K562 (cell line): ENCODE measurements around the gene SLC1A5. TPM values are rescaled to one million over a fixed set of nuclear protein-coding genes. Genes with fewer than 3 reads are reported as not detected.

Source experiments
- ATF1 ChIP-seq, 2 experiments: fragments of 450-650 bp in 1 of 2; IDR thresholded peaks; 2 replicates each; pipeline ENCODE4 v1.6.1; 2016; ENCODE audit warnings: missing compliant biosample characterization in 1 of 2, missing genetic modification characterization in 1 of 2
- CBFA2T2 ChIP-seq: fragments of 450-650 bp; conservative IDR thresholded peaks from 2 replicates; pipeline ENCODE4 v1.6.1; 2017; ENCODE audit warnings: mild to moderate bottlenecking
- ESRRB ChIP-seq: fragments of 250-450 bp; sonication (Bioruptor Pico); IDR thresholded peaks from 2 replicates; pipeline ENCODE4 v1.5.0; 2020; ENCODE audit warnings: mild to moderate bottlenecking, moderate library complexity, borderline replicate concordance
- FOXK2 ChIP-seq, 2 experiments: fragments of 450-650 bp; IDR thresholded peaks in 1 of 2; conservative IDR thresholded peaks in 1 of 2; 2 replicates each; pipeline ENCODE4 v1.6.1; 2016; ENCODE audit warnings: low read depth in 2 of 2, mild to moderate bottlenecking in 1 of 2
- MCM5 ChIP-seq: fragments of 450-650 bp; IDR thresholded peaks from 2 replicates; pipeline ENCODE4 v1.6.1; 2016; ENCODE audit warnings: low read depth
- PREB ChIP-seq: sonication (generic); formaldehyde crosslinking; IDR thresholded peaks from 2 replicates; pipeline ENCODE4 v1.8.1; 2023; ENCODE audit warnings: mild to moderate bottlenecking, missing genetic modification reagents
- RBBP5 ChIP-seq: fragments of 200-600 bp; sonication (generic); IDR thresholded peaks from 2 replicates; pipeline ENCODE4 v1.6.1; 2012; ENCODE audit warnings: borderline replicate concordance, mild to moderate bottlenecking, low read length, control low read depth, inconsistent platforms; ENCODE audit not compliant: insufficient read depth, poor library complexity, severe bottlenecking
- ZNF23 ChIP-seq: fragments of 250-450 bp; sonication (Bioruptor Pico); IDR thresholded peaks from 2 replicates; pipeline ENCODE4 v1.4.0; 2020; ENCODE audit warnings: mild to moderate bottlenecking
- ZNF311 ChIP-seq: fragments of 250-450 bp; sonication (Bioruptor Pico); IDR thresholded peaks from 2 replicates; pipeline ENCODE4 v1.4.0; 2020; ENCODE audit warnings: mild to moderate bottlenecking, moderate library complexity
- ZNF354B ChIP-seq: fragments of 250-450 bp; sonication (Bioruptor Pico); IDR thresholded peaks from 2 replicates; pipeline ENCODE4 v1.4.0; 2020
- ZNF407 ChIP-seq: fragments of 450-650 bp; IDR thresholded peaks from 2 replicates; pipeline ENCODE4 v1.6.1; 2016; ENCODE audit warnings: low read depth
- ZSCAN29 ChIP-seq: fragments of 450-650 bp; IDR thresholded peaks from 2 replicates; pipeline ENCODE4 v1.6.1; 2017
- polyA plus RNA-seq, 8 experiments: library from polyadenylated mRNA; depleted of rRNA in 4 of 8; stranded (reverse) in 5 of 8; unstranded in 3 of 8; fragments of >200 nt; fragmentation: Nextera tagmentation in 2 of 8; fragmentation: Illumina TruSeq in 1 of 8; extraction: Ambion mirVana in 2 of 8; extraction: Trizol in 1 of 8; gene quantifications; 2 replicates each; pipeline versions ENCODE4 v1.2.1 to v1.2.3, GENCODE V29; 2011 to 2014; ENCODE audit warnings: inconsistent platforms in 1 of 8, missing spikeins in 1 of 8
- total RNA-seq, 7 experiments: library from RNA; depleted of rRNA in 6 of 7; stranded (reverse); fragments of >200 nt in 6 of 7; fragmentation: Illumina TruSeq in 2 of 7; extraction: Trizol in 2 of 7; gene quantifications; 2 replicates each; pipeline versions ENCODE4 v1.2.1 to v1.2.3, GENCODE V29; 2011 to 2021; ENCODE audit warnings: low replicate concordance in 1 of 7
- TF ChIP-seq, protein P1 (sequence below): sonication (generic); formaldehyde crosslinking; IDR thresholded peaks from 2 replicates; pipeline ENCODE4 v1.8.0; 2022; ENCODE audit warnings: mild to moderate bottlenecking, low read depth, missing genetic modification reagents
- TF ChIP-seq, protein P2 (sequence below): fragments of 450-650 bp; IDR thresholded peaks from 2 replicates; pipeline ENCODE4 v1.7.0; 2016; ENCODE audit warnings: borderline replicate concordance
- TF ChIP-seq, protein P3 (sequence below): sonication (generic); formaldehyde crosslinking; IDR thresholded peaks from 2 replicates; pipeline ENCODE4 v1.9.0; 2022; ENCODE audit warnings: mild to moderate bottlenecking, missing genetic modification reagents

The SLC1A5 gene
- total and polyA plus RNA-seq, 9 of the 15 experiments (the other 6 are each of a cell fraction or from before 2014, with no cell fraction given) = 31.2 to 417 (median 134) TPM

GRCh38 chr19:46786236-46787039 is 2.0 kb downstream of the SLC1A5 start (continued):
- TF ChIP-seq ZSCAN29 (no peak), ATF1 (CRISPR knock-in tag; IDR thresholded peaks at IDR 0.05) (no peak), ATF1 (tag; IDR thresholded peaks at IDR 0.05) (peak; percentile 77), ZNF354B (no peak), MCM5 (no peak), FOXK2 (conservative IDR thresholded peaks at IDR 0.05 in 1 of 2, IDR thresholded peaks at IDR 0.05 in 1 of 2; ENCODE audit: low read depth in 2 of 2) (peak; percentile 91 to 92), PREB (CRISPR knock-in tag) (no peak), ZNF23 (no peak), ZNF311 (CRISPR knock-in tag) (peak; percentile 60; the same call in 1 of the 2 replicates), CBFA2T2 (peak; percentile 72), ESRRB (no peak), RBBP5 (no peak), ZNF407 (no peak)
- TF ChIP-seq, protein P1, sequence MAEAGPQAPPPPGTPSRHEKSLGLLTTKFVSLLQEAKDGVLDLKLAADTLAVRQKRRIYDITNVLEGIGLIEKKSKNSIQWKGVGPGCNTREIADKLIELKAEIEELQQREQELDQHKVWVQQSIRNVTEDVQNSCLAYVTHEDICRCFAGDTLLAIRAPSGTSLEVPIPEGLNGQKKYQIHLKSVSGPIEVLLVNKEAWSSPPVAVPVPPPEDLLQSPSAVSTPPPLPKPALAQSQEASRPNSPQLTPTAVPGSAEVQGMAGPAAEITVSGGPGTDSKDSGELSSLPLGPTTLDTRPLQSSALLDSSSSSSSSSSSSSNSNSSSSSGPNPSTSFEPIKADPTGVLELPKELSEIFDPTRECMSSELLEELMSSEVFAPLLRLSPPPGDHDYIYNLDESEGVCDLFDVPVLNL (CRISPR knock-in tag) = no peak
- TF ChIP-seq, protein P2, sequence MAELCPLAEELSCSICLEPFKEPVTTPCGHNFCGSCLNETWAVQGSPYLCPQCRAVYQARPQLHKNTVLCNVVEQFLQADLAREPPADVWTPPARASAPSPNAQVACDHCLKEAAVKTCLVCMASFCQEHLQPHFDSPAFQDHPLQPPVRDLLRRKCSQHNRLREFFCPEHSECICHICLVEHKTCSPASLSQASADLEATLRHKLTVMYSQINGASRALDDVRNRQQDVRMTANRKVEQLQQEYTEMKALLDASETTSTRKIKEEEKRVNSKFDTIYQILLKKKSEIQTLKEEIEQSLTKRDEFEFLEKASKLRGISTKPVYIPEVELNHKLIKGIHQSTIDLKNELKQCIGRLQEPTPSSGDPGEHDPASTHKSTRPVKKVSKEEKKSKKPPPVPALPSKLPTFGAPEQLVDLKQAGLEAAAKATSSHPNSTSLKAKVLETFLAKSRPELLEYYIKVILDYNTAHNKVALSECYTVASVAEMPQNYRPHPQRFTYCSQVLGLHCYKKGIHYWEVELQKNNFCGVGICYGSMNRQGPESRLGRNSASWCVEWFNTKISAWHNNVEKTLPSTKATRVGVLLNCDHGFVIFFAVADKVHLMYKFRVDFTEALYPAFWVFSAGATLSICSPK = no peak
- TF ChIP-seq, protein P3, sequence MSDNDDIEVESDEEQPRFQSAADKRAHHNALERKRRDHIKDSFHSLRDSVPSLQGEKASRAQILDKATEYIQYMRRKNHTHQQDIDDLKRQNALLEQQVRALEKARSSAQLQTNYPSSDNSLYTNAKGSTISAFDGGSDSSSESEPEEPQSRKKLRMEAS (CRISPR knock-in tag) = peak; percentile 72
